AG09309 (cell line): ENCODE results near the gene ESR1.
"Not testable (repeated sequence)": the region's sequence is repeated elsewhere in the genome, so short reads cannot be mapped to it uniquely, and the experiment has no call there.

Experiments
- DNase-seq: peaks from one replicate; pipeline ENCODE4 v3.0.0-alpha.2; 2010; ENCODE audit warnings: low read depth
- H3K4me3 ChIP-seq: 2 replicates; pipeline ENCODE4 v1.5.1; 2011; ENCODE audit warnings: mild to moderate bottlenecking, low read depth, low read length, moderate library complexity; ENCODE audit not compliant: control insufficient read depth
- CTCF ChIP-seq: IDR thresholded peaks from 2 replicates; pipeline ENCODE4 v1.5.1; 2011; ENCODE audit warnings: mild to moderate bottlenecking, low read depth, low read length, inconsistent platforms; ENCODE audit not compliant: insufficient read depth, control insufficient read depth; ENCODE audit errors: missing control alignments

ESR1 gene

GRCh38 chr6:152012227-152012626, 204.7 kb downstream of the ESR1 start:
- no peak for DNase-seq
- H3K4me3 ChIP-seq = no peak overlapping the region
- no peak for TF ChIP-seq CTCF

GRCh38 chr6:152018876-152019275, 211.4 kb downstream of the ESR1 start:
- DNase-seq = no peak
- no peak for TF ChIP-seq CTCF
- H3K4me3 ChIP-seq = no peak overlapping the region

- no peak for DNase-seq
- no peak for TF ChIP-seq CTCF
- H3K4me3 ChIP-seq = no peak overlapping the region
Measured at GRCh38 chr6:152022303-152022702, 214.8 kb downstream of the ESR1 start.

GRCh38 chr6:152023613-152024012, 216.1 kb downstream of the ESR1 start:
- H3K4me3 ChIP-seq = no peak overlapping the region
- DNase-seq = no peak
- no peak for TF ChIP-seq CTCF

- DNase-seq = no peak
- TF ChIP-seq CTCF = no peak
- H3K4me3 ChIP-seq = no peak overlapping the region
Measured at GRCh38 chr6:152026291-152026690, 218.8 kb downstream of the ESR1 start.

GRCh38 chr6:152026744-152027143, 219.3 kb downstream of the ESR1 start:
- H3K4me3 ChIP-seq, DNase-seq: not testable (repeated sequence)

- H3K4me3 ChIP-seq, DNase-seq: not testable (repeated sequence)
Measured at GRCh38 chr6:152033765-152034164, 226.3 kb downstream of the ESR1 start.

- H3K4me3 ChIP-seq = no peak overlapping the region
- TF ChIP-seq CTCF = no peak
- no peak for DNase-seq
Measured at GRCh38 chr6:152034631-152035030, 227.1 kb downstream of the ESR1 start.
